H7 (cell line): Measurements from ENCODE around the gene HMOX1. TPM values are rescaled to one million over a fixed set of nuclear protein-coding genes. Genes with fewer than 3 reads are reported as not detected.

Experiments used
- DNase-seq: peaks from one replicate; pipeline ENCODE4 v3.0.0; 2012
- H3K27me3 ChIP-seq: 2 replicates; pipeline ENCODE4 v1.6.0; 2011; ENCODE audit warnings: mild to moderate bottlenecking, low read length; ENCODE audit not compliant: control insufficient read depth, insufficient read depth
- H3K36me3 ChIP-seq: replicated peaks from 2 replicates; pipeline ENCODE4 v1.5.1; 2011; ENCODE audit warnings: low read length; ENCODE audit not compliant: control insufficient read depth, insufficient read depth
- H3K4me3 ChIP-seq: 2 replicates; pipeline ENCODE4 v1.5.1; 2011; ENCODE audit warnings: low read depth, mild to moderate bottlenecking, control low read depth, low read length, moderate library complexity; ENCODE audit not compliant: insufficient read depth
- total RNA-seq: library from RNA; depleted of rRNA; stranded (reverse); fragments of >200 nt; shearing (Covaris generic); gene quantifications from 2 replicates; pipeline ENCODE4 v1.2.3, GENCODE V29; 2014

Gene HMOX1
- total RNA-seq, 1 experiment from 2014 or later = 20.6 TPM

DNA sequence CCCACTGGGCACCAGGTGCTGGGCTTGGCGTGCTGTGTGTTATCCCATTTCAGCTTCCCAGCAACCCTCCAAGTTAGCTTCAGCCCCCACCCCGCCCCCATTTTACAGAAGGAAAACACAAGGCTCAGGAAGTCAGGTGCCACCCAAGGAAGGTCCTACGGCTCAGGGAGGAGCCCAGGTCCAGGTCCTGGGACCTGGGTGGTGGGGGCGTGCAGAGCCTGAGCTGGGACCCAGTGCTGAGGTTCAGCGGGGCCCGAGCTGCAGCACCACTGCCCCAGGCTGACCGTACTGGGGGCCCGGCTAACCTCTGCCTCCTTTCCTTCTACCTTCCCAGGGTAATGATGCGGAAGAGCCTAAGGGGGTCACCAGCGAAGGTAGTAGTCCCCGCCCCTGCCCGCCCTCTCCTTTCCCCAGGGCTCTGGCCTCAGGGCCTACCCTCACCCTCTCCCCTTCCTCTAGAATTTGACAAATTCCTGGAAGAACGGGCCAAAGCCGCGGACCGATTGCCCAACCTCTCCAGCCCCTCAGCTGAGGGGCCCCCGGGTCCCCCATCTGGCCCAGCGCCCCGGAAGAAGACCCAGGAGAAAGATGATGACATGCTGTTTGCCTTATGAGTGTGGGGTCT, 34.2 kb upstream of the HMOX1 start:
- no peak overlapping the region for H3K4me3 ChIP-seq
- peaks cover 6% of the 10 kb centered on the region for H3K27me3 ChIP-seq
- no peak for DNase-seq
- no peaks in the 10 kb centered on the region; the same call in 1 of the 2 replicates for H3K36me3 ChIP-seq

DNA sequence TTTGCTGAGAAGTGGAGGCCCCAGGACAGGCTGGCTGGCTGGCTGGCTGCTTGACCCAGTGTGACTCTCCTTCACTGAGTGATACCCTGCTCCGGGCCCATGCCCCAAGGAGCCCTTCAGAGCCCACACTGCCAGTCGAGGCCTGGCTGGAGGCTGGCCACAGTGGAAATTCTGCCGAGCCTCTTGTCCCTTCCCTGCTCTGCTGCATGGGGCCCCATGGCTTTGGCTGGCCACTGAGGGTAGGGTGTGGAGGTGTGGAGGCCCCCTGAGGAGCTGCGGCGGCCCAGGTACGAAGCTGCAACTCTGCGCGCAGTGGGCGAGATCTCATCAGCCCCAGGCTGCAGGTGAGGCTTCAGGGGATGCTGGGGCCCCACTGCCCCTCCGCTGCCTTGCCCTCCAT, 33.4 kb upstream of the HMOX1 start:
- no peaks in the 10 kb centered on the region; the same call in 1 of the 2 replicates for H3K36me3 ChIP-seq
- DNase-seq = no peak
- H3K27me3 ChIP-seq = peaks cover 6% of the 10 kb centered on the region

DNA sequence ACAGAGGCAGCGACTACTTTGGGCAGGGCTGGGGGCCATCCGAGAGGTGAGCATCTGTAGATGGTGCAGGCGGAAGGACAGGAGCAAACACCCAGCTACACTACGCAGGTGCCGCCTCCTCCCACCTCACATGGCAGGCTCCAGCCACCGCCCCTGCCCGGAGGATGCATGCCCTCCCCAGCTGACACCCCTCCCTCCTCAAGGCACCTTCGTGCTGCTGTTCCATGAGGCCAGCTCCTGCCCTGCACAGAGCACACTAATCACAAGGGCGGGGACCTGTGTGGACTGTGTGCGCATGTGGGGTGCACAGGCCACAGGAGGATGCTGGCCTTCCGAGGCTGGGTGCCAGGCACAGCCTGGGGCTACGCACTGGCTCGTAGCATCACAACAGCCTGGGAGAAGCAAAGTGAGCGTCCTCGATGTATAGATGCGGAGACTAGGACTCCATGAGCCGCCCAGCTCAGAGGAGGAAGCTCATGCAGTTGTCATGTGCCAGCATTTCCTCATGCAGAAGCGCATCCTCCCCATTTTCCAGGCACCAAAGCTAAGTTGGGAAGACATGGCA, 32.8 kb upstream of the HMOX1 start:
- no peak for DNase-seq
- H3K27me3 ChIP-seq = peaks cover 6% of the 10 kb centered on the region
- no peak overlapping the region for H3K4me3 ChIP-seq
- H3K36me3 ChIP-seq = no peaks in the 10 kb centered on the region

More for the DNA sequence above, 33.4 kb upstream of the HMOX1 start:
- H3K4me3 ChIP-seq = no peak overlapping the region

DNA sequence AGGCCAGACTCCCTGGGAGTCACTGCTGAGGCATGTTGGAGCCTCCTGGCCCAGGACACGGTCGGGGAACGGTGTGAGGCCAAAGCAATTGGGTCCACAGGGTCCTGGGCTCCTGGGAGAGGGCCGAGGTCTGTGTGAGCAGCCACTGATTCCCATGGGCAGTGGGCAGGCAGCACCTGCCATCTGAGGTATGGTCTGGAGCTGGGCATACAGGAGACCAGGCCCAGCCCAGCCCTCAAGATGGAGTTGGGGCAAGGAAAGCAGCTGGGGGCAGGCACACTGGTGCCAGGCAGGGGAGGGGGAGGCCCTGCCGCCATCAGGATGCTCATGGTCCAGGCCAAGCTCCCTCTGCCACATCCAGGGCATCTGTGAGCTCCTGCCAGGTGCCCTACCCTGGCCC, 32.2 kb upstream of the HMOX1 start:
- H3K36me3 ChIP-seq = no peaks in the 10 kb centered on the region
- H3K4me3 ChIP-seq = no peak overlapping the region
- no peak for DNase-seq
- peaks cover 6% of the 10 kb centered on the region for H3K27me3 ChIP-seq

DNA sequence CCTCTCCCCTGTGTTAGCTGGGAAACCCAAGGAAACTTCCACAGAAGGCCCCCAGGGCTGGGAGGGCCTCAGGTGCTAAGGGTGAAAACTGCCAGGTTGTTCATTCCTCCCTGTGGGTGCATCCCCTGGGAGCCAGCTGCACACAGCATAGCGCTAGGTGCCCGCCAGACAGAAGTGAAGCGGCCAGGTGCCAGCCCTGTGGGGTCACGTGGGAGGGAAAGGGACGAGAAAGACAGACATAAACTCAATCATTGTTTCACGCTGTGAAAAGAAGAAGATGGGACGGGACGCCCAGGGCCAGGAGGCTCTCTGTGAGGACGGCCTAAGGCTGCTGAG, 31.6 kb upstream of the HMOX1 start:
- Histone ChIP-seq H3K27me3 (peaks cover 6% of the 10 kb centered on the region), H3K36me3 (no peaks in the 10 kb centered on the region), H3K4me3 (no peak overlapping the region)
- DNase-seq = no peak

DNA sequence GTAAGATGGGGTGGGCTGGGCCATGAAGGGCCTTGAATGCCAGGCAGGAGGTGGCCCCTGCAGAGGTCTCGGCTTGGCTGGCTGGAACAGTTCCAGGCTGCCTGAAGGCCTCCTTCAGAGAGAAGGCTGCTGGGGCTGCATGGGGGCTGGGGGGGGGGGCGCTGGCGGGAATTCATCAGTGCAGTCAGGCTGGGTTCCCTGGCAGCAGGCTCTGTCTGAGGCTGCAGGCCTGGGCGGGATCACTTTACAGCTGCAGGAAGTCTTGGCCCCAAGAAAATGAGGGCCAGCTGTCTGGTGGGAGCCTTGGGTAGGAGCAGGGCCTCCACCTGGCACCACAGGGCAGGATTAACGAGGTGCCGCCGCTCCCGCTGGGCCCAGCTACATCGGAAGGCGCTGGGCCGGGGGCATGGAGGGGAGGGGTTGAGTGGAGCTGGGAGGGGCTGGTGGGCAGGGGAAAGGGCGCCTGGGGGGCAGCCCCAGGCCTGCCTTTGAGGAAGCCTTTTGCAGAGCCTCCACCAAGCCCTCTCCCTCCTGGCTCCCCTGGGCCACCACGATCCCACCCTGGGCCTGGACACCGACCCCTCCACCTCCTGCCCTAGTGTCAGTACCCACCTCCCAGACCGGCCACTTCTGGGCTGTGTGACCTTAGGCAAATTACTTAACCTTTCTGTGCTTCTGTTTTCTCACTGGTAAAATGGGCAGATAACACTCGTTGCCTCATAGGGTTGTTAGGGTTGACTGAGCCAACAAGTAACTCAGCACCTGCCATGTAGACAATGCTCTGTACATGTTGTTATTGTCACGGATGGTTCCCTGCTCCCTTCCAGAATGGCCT, 31.0 kb upstream of the HMOX1 start:
- H3K27me3 ChIP-seq = peaks cover 6% of the 10 kb centered on the region
- peak; percentile 71 for DNase-seq
- H3K36me3 ChIP-seq = no peaks in the 10 kb centered on the region
- H3K4me3 ChIP-seq = no peak overlapping the region

DNA sequence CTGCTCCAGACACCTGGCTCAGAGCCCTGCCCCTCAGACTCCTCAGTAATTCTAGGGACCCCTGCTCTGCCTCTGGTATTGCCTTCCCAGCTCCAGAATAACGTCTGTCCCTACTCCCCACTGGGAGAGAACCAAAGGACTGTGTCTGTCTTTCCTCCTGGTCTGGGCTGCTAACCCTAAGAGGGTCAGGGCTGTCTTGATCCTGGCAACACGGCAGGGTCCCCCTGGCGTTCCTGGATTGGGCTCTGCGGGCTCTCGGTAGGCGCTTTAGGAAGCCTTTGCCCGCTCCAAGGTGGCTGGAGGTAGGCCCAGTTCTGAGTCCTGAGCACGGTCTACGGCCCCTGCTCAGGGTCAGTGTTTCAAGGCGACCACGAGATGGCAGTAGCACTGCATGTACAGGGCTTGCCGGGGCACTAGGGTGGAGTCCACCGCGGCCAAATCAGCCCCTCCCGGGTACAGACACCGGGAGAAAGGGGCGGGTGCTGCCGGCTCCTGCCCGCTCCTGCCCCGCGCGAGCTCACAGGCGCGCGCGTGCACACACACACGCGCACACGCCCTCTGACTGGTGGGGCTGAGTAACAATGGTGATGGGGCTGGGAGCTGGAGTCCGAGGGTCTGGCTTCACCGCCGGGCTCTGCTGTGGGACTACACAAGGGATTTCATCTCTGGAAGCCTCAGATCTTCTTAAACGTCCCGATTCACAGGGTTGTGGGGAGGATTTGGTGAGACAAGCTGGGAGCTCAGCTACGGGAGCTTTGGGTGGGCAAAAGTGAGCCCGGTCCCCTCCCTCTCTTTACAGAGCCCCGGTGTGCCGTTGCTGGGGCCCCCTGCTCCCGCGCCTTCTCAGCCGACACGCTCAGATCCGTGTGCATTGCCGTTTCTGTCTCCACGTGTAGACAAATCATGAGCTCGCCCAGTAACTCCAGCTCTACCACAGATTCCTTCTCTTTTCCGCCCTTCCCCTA, 30.1 kb upstream of the HMOX1 start:
- Histone ChIP-seq H3K27me3 (peaks cover 6% of the 10 kb centered on the region), H3K36me3 (no peaks in the 10 kb centered on the region), H3K4me3 (peak overlapping the region; percentile 54)
- DNase-seq = peak; percentile 98

DNA sequence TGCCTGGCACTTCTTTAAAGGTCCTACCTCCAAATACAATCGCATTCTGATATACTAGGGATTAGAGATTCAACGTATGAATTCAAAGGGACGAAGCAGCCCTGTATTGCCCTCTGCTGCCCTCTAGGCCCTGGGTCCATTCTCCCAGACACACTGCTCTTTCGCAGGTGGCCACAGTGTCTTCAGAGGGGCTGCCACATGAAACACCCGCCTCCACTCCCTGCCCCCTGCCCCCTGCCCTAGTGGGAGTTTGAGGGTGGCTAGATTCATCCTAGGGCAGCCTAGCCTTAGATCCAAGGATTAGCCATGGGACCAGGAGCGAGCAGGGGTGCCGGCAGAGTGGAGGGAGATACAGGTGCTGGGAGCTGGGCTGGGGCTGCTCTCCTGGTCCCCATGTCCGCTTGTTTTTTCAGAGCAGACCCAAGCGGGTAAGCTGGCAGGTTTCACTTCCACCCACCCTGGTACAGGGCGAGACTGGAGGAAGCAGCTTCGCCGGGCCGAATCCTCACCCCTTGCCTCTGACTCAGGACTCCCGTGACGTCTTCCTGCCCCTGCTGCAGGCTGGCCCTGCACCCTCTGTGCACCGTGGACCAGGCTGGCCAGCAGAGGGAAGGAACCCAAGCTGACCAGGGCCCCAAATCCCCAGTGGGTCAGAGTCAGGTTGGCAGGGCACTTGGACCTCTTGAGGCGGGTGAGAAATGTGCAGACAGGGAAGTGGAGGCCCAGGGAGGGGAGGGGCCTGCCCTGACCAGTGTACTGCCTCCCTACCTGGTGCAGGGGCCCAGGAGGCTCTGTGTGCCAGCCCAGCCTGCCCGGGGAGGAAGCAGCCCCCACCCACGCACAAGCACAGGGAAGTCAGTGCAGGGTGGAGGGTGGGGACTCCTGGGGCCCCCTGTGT, 28.4 kb upstream of the HMOX1 start:
- Histone ChIP-seq H3K36me3 (no peaks in the 10 kb centered on the region), H3K4me3 (no peak overlapping the region), H3K27me3 (peaks cover 6% of the 10 kb centered on the region)
- DNase-seq = peak; percentile 89

DNA sequence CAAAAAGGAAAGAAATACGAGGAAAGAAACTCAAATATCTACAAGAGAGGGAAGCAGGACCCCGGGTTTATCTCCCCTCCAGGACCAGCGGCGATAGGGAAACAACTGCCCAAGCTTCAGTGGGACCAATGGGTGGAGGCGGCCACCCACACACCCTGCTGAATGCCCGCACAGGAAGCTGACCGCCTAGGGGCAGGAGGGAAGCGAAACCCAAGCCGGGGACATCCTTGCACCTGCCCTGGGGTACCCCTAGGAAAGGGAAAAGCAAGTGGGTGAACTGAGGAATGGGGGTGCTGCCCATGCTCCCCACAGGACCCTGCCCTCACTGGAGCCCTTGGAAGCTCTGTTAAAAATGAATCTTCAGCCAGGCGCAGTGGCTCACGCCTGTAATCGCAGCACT, 27.6 kb upstream of the HMOX1 start:
- H3K36me3 ChIP-seq = no peaks in the 10 kb centered on the region
- DNase-seq = no peak
- no peak overlapping the region for H3K4me3 ChIP-seq

DNA sequence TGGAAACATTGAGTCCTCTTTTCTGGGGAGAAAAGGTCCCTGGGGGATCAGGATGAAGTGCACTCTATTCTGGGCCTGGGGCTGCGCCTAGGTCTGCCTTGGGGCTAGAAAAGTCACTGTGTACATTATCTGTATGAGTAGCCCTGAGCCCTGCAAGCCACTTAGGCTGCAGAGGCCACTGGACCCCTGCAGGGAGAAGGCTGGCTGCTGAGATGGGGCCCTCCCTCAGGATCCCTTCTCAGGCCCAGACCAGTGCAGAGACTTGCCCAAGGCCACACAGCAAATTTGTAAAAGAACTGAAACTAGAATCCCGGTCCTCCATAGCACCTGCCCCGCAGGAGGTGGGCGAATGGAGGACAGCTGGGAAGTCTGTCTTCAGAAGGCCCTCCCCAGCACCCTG, 26.8 kb upstream of the HMOX1 start:
- no peak for DNase-seq

More for the DNA sequence above, 27.6 kb upstream of the HMOX1 start:
- peaks cover 6% of the 10 kb centered on the region for H3K27me3 ChIP-seq

DNA sequence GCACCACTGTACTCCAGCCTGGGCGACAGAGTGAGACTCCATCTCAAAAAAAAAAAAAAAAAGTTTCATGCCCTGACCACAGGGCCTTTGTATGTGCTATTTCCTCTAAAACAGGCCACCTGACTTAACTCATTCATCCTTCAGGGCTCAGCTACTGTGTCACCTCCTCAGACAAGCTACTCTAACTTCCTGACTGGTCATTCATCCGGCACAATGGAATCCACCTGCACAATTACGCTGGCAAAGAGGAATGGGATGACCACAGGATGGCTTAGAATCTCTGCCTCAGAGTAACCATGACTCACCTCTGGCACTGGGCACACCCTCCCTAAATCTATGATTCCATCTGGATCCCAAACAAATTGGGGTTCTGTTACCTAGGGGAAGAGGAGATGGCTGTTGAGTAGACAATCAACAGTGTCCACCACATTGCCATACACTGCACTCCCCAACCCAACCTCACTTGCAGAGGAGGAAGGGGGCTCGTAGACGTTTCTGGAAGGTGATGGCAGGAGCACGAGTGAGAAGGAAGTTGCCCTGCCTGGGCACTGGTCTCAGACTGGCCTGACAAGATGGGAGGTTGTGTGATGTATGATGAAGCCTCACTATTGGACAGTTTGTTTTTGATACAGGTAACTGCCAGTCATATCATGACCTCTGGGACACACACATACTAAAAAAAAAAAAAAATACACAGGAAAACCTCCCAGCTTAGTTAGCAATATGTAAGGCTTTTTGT, 22.8 kb upstream of the HMOX1 start:
- no peak for DNase-seq
- Histone ChIP-seq H3K4me3 (no peak overlapping the region), H3K27me3 (no peaks in the 10 kb centered on the region), H3K36me3 (no peaks in the 10 kb centered on the region)

More for the DNA sequence above, 26.8 kb upstream of the HMOX1 start:
- H3K4me3 ChIP-seq = no peak overlapping the region
- no peaks in the 10 kb centered on the region for H3K36me3 ChIP-seq
- peaks cover 6% of the 10 kb centered on the region for H3K27me3 ChIP-seq

DNA sequence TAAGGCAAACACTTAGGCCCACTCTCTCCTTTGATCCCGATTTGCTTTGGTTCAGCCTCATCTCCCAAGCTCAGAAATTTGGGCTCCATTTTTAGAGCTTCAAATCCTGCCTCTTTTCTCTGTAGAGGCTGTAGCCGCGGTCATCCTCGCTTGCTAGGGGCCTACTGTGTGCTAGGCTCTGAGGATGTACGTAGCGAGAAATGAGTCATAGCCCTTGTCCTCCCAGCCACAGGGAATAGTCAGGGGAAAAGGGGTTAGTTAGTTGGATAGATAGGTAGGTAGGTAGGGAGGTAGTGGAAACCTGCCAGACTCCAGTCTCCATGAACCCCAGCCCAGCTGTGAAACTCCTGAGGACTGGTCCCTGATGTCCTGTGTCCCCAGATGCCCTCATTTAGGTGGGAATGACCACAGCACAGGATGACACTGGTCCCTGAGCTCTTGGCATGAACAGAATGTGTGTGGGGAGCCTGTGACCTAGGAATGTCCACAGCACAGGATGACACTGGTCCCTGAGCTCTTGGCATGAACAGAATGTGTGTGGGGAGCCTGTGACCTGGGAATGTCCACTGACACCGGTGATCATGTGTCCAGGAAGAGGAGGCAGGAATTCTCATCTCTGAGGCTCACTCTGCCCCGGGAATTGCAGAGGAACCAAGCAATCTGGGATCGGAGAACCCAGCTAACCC, 21.4 kb upstream of the HMOX1 start:
- H3K4me3 ChIP-seq = no peak overlapping the region
- DNase-seq = no peak
- H3K36me3 ChIP-seq = no peaks in the 10 kb centered on the region
- no peaks in the 10 kb centered on the region for H3K27me3 ChIP-seq
